NB4 (cell line): Measurements from ENCODE around the gene CPA1.
"Not testable (repeated sequence)": the region's sequence is repeated elsewhere in the genome, so short reads cannot be mapped to it uniquely, and the experiment has no call there.

ENCODE experiments used
- POLR2A ChIP-seq: IDR thresholded peaks from 2 replicates; pipeline ENCODE4 v1.6.1; 2011; ENCODE audit warnings: mild to moderate bottlenecking; ENCODE audit not compliant: insufficient read length; ENCODE audit errors: extremely low read depth
- TF ChIP-seq, protein P1 (sequence below): IDR thresholded peaks from one replicate; pipeline ENCODE4 v1.5.1; 2012; ENCODE audit warnings: low read depth, low read length

DNA sequence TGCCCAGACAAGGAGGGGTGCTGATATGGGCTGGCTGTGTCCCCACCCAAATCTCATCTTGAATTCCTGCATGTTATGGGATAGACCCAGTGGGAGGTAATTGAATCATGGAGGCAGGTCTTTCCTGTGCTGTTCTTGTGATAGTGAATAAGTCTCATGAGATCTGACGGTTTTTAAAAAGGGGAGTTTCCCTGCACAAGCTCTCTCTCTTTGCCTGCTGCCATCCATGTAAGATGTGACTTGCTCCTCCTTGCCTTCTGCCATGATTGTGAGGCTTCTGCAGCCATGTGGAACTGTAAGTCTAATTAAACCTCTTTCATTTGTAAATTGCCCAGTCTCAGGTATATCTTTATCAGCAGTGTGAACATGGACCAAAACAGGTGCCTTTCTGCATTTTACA lies 3.8 kb upstream of the CPA1 start:
- TF ChIP-seq, protein P1, sequence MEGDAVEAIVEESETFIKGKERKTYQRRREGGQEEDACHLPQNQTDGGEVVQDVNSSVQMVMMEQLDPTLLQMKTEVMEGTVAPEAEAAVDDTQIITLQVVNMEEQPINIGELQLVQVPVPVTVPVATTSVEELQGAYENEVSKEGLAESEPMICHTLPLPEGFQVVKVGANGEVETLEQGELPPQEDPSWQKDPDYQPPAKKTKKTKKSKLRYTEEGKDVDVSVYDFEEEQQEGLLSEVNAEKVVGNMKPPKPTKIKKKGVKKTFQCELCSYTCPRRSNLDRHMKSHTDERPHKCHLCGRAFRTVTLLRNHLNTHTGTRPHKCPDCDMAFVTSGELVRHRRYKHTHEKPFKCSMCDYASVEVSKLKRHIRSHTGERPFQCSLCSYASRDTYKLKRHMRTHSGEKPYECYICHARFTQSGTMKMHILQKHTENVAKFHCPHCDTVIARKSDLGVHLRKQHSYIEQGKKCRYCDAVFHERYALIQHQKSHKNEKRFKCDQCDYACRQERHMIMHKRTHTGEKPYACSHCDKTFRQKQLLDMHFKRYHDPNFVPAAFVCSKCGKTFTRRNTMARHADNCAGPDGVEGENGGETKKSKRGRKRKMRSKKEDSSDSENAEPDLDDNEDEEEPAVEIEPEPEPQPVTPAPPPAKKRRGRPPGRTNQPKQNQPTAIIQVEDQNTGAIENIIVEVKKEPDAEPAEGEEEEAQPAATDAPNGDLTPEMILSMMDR = not testable (repeated sequence)
- not testable (repeated sequence) for TF ChIP-seq POLR2A
